ENCODE data around the gene ABHD11.

Gene ABHD11

DNA sequence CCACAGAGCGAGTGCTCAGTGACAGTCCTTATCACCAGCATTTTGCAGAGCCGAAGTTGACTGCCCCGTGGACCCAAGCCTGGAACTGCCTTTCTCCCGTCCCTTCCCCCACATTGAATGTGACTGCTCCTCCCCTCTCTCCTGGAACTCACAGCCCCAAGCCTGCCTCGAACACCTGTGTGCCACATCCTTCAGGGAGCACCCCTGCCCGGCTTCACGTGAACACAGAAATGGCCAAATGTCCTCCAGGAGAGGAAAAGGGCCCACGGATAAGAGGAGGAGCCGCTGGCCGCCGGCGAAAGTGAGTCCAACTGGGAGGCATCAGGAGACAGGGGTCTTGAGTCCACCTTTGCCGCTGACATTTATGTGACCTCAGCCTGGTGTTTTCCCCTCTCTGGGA, 35.4 kb downstream of the ABHD11 start:
- Mint-ChIP-seq H3K27me3 (no peaks in the 10 kb centered on the region), H3K9me3 (no peaks in the 10 kb centered on the region), H3K4me3 (no peak overlapping the region), H3K27ac (no peak overlapping the region), H3K4me1 (ENCODE audit: low read depth) (peaks cover 10% of the 10 kb centered on the region), H3K36me3 (ENCODE audit: low read depth) (peaks cover 28% of the 10 kb centered on the region)

DNA sequence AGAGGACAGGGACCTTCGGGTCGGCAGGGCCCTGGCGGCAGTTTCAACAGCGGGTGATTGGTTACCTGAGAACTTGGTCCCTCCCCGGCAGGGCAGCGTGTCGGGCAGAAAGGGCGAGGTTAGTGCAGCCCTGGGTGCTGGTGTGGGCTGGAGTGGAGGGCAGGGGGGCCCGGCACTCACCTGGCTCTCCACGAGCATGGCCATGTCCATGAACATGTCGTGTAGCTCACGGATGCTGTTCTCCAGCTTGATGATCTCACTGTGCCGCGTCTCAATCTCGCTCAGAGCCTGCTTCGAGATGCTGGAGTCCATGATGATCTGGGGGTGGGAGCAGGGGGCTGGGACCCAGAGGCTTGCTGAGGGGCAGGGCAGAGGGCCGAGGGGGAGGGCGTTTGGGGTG, 35.9 kb downstream of the ABHD11 start:
- Mint-ChIP-seq H3K27ac (no peak overlapping the region), H3K4me1 (ENCODE audit: low read depth) (peaks cover 10% of the 10 kb centered on the region), H3K27me3 (no peaks in the 10 kb centered on the region), H3K4me3 (no peak overlapping the region), H3K9me3 (no peaks in the 10 kb centered on the region), H3K36me3 (ENCODE audit: low read depth) (peaks cover 34% of the 10 kb centered on the region)

DNA sequence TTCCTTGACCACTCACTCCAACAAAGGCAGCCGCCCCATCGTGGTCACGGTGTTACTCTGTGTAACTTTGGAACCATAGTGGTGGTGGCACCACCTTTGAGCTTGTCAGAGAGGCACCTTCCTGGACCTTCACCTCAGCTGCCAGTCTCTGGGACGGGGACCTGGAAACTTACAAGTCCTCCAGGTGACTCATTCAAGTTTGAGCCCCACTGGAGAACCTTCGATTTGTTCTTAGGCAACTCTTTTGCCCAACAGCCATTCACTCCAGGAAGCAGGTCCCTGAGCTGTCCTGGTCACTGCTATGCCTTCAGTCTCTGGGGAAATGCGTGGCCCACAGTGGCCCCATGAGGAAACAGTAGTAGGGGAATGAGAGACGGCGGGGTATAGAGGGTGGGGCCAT, 36.4 kb downstream of the ABHD11 start:
- H3K4me3 Mint-ChIP-seq = no peak overlapping the region
- H3K27ac Mint-ChIP-seq = no peak overlapping the region
- H3K36me3 Mint-ChIP-seq (ENCODE audit: low read depth) = peaks cover 38% of the 10 kb centered on the region

DNA sequence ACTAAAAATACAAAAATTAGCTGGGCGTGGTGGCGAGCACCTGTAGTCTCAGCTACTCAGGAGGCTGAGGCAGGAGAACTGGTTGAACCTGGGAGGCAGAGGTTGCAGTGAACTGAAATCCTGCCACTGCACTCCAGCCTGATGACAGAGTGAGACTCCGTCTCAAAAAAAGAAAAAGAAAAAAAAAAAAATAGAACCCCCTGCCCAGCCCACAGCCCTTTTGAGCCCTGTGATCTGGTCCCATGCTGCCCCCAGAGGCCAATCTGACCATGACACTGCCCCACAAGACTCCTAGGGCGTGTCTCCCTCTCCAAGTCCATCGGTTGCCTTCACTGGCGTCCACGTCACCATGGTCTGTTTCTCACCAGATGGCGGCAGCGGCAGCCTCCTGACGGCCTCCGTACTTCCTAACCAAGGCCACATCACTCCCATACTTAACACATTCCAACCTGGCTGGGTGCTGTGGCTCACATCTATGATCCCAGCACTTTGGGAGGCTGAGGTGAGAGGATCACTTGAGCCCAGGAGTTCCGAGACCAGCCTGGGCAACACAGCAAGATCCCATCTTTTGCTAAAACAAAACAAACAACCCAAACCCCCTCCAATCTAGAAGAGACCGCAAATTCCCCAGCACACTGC, 37.1 kb downstream of the ABHD11 start:
- Mint-ChIP-seq H3K36me3 (ENCODE audit: low read depth) (peaks cover 46% of the 10 kb centered on the region), H3K4me3 (no peak overlapping the region), H3K9me3 (no peaks in the 10 kb centered on the region), H3K27me3 (no peaks in the 10 kb centered on the region), H3K27ac (no peak overlapping the region), H3K4me1 (ENCODE audit: low read depth) (peaks cover 3% of the 10 kb centered on the region)

More for the DNA sequence above, 36.4 kb downstream of the ABHD11 start:
- no peaks in the 10 kb centered on the region for H3K27me3 Mint-ChIP-seq
- H3K4me1 Mint-ChIP-seq (ENCODE audit: low read depth) = peaks cover 10% of the 10 kb centered on the region
- H3K9me3 Mint-ChIP-seq = no peaks in the 10 kb centered on the region

DNA sequence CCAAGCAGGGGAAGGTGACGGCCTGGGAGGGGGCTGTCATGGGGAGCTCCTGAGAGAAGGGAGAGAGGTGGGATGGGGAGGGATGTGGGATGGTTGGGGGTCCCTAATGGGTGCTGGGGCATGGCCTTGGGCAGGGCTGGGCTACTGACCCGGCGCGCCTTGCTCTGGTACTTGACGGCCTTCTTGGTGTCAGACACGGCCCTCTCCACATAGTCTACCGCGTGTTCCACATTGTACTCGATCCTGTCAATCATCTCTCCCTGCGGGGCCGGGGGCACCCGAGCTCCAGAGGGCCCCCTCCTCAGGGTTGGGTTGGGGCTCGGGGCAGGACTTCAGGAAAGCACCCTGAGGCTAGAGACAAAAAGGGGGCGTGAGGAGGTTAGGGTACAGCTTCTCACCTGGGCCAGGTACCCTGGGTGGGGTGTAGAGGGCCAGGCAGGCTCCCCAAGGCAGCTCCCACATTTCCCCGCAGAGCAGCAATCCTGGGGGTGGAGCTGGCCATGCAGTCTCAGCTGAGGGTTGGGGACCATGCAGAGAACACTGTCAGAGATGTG, 37.9 kb downstream of the ABHD11 start:
- no peak overlapping the region for H3K27ac Mint-ChIP-seq
- H3K36me3 Mint-ChIP-seq (ENCODE audit: low read depth) = peaks cover 54% of the 10 kb centered on the region
- H3K9me3 Mint-ChIP-seq = no peaks in the 10 kb centered on the region
- no peaks in the 10 kb centered on the region for H3K4me1 Mint-ChIP-seq (ENCODE audit: low read depth)
- H3K27me3 Mint-ChIP-seq = no peaks in the 10 kb centered on the region
- H3K4me3 Mint-ChIP-seq = no peak overlapping the region

DNA sequence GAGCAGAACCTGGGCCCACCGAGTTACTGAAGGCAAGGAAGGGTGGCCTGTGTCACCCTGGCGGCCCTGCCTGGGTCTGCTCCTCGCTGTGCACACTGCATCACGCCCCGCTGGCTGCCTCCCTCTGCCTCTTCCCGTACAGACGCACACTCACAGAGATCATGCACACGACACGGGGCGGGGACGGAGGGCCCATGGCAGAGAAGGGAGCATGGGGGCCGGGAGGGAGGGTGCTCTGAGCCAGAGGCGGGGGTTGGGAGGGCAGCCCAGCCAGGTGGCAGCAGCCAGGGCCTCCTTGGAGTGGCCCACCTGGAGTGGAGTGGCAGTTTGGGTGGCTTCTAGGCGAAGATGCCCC, 38.6 kb downstream of the ABHD11 start:
- H3K27me3 Mint-ChIP-seq = no peaks in the 10 kb centered on the region
- no peak overlapping the region for H3K4me3 Mint-ChIP-seq
- peaks cover 58% of the 10 kb centered on the region for H3K36me3 Mint-ChIP-seq (ENCODE audit: low read depth)
- no peaks in the 10 kb centered on the region for H3K9me3 Mint-ChIP-seq
- no peak overlapping the region for H3K27ac Mint-ChIP-seq
- H3K4me1 Mint-ChIP-seq (ENCODE audit: low read depth) = no peaks in the 10 kb centered on the region

DNA sequence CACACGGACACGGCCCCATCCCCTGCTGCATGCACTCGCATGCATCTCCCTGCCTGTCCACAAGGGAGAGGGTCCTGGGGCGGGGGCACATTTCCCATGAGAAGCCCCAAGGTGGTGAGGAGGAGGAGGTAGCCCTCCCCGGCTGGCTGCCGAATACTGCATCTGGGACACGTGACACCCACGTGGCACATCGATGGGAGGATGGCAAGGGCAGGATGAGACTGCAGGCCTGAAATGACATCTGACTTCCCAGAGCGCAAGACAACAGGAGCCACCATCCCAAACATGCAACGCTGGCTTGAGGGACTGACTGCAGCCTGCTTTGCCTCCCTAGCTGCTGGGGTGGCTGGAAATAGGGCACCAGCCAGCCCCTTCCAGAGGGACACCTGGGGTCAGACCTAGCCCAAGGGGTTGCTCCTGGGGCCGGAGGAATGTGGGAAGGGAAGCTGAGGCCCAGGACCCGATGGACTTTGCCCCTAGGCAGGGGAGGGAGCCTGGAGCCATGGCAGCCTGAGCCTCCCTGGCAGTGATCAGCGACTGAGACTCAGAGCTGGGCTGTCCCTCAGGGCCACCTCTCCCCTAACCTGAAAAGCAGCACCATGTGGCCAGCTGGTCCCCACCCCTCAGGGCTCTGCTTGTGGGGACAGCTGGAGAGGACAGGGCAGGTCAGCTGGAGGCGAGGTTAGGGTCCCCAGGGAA, 39.1 kb downstream of the ABHD11 start:
- Mint-ChIP-seq H3K36me3 (ENCODE audit: low read depth) (peaks cover 62% of the 10 kb centered on the region), H3K27me3 (no peaks in the 10 kb centered on the region), H3K4me1 (ENCODE audit: low read depth) (no peaks in the 10 kb centered on the region), H3K4me3 (no peak overlapping the region), H3K9me3 (no peaks in the 10 kb centered on the region), H3K27ac (no peak overlapping the region)

DNA sequence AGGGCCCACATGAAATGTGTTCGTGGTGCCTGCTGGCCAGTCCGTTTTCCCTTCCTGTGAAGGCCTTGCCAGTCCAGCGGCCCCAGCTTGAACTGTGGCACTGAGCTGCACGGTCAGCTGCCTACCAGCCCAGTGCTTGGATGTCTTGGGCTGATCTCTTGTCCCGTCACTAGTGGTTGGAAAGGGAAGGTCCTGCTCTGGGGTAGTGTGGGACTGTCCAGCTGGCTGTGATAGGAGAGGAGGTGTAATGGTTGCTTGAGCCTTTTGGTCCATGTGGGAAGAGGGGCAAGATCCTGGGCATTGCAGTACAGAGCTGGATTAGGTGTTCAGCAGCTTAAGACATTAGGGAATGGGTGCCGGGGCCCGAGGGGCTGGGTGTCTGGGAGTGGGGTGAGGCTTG, 40.2 kb downstream of the ABHD11 start:
- no peaks in the 10 kb centered on the region for H3K27me3 Mint-ChIP-seq
- H3K36me3 Mint-ChIP-seq (ENCODE audit: low read depth) = peaks cover 66% of the 10 kb centered on the region
- no peaks in the 10 kb centered on the region for H3K4me1 Mint-ChIP-seq (ENCODE audit: low read depth)
- H3K9me3 Mint-ChIP-seq = no peaks in the 10 kb centered on the region
- H3K4me3 Mint-ChIP-seq = no peak overlapping the region
- no peak overlapping the region for H3K27ac Mint-ChIP-seq

DNA sequence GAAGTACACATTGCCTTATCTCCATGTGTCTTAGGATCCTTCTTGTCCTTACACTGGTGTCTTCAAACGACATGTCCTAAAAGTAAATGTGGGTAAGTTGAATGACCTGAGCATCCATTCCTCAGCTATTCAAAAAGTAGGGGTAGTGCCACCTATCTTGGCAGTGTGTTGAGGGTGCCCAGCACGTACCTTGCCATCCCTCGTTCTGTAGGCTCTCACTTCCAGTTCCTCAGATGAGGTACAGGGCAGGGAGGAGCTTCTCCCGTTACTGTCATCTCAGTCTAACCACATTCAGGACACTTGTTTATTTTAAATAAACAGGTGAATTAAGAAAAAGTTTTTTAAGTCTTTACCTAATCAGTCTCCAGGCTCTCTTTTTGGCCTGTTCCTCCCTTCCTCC, 42.2 kb downstream of the ABHD11 start:
- H3K4me1 Mint-ChIP-seq (ENCODE audit: low read depth) = no peaks in the 10 kb centered on the region
- H3K27me3 Mint-ChIP-seq = no peaks in the 10 kb centered on the region
- no peak overlapping the region for H3K4me3 Mint-ChIP-seq
- H3K9me3 Mint-ChIP-seq = no peaks in the 10 kb centered on the region
- no peak overlapping the region for H3K27ac Mint-ChIP-seq
- peaks cover 62% of the 10 kb centered on the region for H3K36me3 Mint-ChIP-seq (ENCODE audit: low read depth)

DNA sequence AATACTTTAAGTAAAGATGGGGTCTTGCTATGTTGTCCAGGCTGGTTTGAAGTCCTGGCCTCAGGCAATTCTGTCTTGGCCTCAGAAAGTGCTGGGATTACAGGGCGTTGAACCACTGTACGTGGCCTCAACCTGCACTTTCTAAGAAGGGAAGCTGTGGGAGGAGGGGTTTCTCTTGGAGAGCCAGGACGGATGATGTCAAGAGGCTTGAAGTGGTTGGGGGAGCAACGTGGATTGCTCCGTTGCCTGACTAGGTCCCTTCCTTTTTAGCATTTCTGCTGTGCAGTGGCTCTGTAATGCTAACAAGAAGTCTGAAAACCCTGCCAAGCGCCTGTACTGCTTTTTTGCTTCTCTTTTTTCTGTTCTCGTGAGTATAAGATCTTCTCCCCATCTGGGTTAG, 48.0 kb downstream of the ABHD11 start:
- H3K9me3 Mint-ChIP-seq = no peaks in the 10 kb centered on the region
- peaks cover 21% of the 10 kb centered on the region for H3K4me1 Mint-ChIP-seq (ENCODE audit: low read depth)
- H3K27ac Mint-ChIP-seq = no peak overlapping the region
- no peaks in the 10 kb centered on the region for H3K27me3 Mint-ChIP-seq
- peaks cover 64% of the 10 kb centered on the region for H3K36me3 Mint-ChIP-seq (ENCODE audit: low read depth)
- no peak overlapping the region for H3K4me3 Mint-ChIP-seq

DNA sequence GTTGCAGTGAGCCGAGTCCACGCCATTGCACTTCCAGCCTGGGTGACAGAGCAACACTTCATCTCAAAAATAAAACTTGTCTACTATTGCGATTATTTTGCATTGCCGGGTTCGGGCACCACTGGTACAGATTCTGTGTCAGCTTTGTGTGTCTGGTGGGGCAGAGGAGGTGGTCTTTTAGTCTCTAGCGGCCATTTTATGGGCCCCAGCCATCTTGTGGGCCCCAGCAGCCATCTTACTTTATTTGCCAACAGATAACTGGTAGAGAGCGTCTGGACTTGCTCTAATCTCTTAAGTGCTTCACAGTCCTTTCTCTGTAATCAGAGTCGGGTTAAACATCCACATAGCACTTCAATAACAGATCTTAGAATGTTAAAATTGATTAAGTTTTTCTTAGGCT, 50.3 kb downstream of the ABHD11 start:
- H3K4me1 Mint-ChIP-seq (ENCODE audit: low read depth) = peaks cover 32% of the 10 kb centered on the region
- no peaks in the 10 kb centered on the region for H3K9me3 Mint-ChIP-seq
- H3K4me3 Mint-ChIP-seq = no peak overlapping the region
- peak overlapping the region; percentile 21 for H3K27ac Mint-ChIP-seq
- no peaks in the 10 kb centered on the region for H3K27me3 Mint-ChIP-seq
- H3K36me3 Mint-ChIP-seq (ENCODE audit: low read depth) = peaks cover 51% of the 10 kb centered on the region
